HepG2 (cell line): ENCODE measurements around the gene CCL23. TPM values are rescaled to one million over a fixed set of nuclear protein-coding genes. Genes with fewer than 3 reads are reported as not detected.

Experiments used
- ATAD3A ChIP-seq: sonication (generic); formaldehyde crosslinking; IDR thresholded peaks from 2 replicates; pipeline ENCODE4 v1.4.0; 2020; ENCODE audit warnings: missing genetic modification reagents
- CBX2 ChIP-seq, 2 experiments: fragments of 200-600 bp in 1 of 2; sonication (generic); formaldehyde crosslinking in 1 of 2; IDR thresholded peaks; 2 replicates each; pipeline versions ENCODE4 v1.7.0 to v1.8.1; 2018 to 2022; ENCODE audit warnings: low read depth in 2 of 2, low read length in 1 of 2, mild to moderate bottlenecking in 1 of 2, missing genetic modification reagents in 1 of 2
- DPF2 ChIP-seq: sonication (generic); formaldehyde crosslinking; IDR thresholded peaks from 2 replicates; pipeline ENCODE4 v1.4.0; 2020; ENCODE audit warnings: mild to moderate bottlenecking, low read depth, missing genetic modification reagents, borderline replicate concordance
- HDAC6 ChIP-seq: fragments of 200-600 bp; sonication (generic); IDR thresholded peaks from 2 replicates; pipeline ENCODE4 v1.7.0; 2017; ENCODE audit warnings: mild to moderate bottlenecking, antibody characterized with exemption, low read length, low read depth
- JUNB ChIP-seq: sonication (generic); formaldehyde crosslinking; IDR thresholded peaks from 2 replicates; pipeline ENCODE4 v1.8.0; 2022; ENCODE audit warnings: missing genetic modification reagents, mild to moderate bottlenecking, borderline replicate concordance
- MAFG ChIP-seq: sonication (generic); formaldehyde crosslinking; IDR thresholded peaks from 2 replicates; pipeline ENCODE4 v1.5.1; 2020; ENCODE audit warnings: mild to moderate bottlenecking, missing genetic modification reagents
- MBNL3 ChIP-seq: fragments of 250-450 bp; sonication (Bioruptor Pico); conservative IDR thresholded peaks from 2 replicates; pipeline ENCODE4 v1.8.0; 2022; ENCODE audit warnings: mild to moderate bottlenecking, inconsistent platforms
- MTA3 ChIP-seq: sonication (generic); formaldehyde crosslinking; IDR thresholded peaks from 2 replicates; pipeline ENCODE4 v1.4.0; 2020; ENCODE audit warnings: missing genetic modification reagents
- NCOA1 ChIP-seq: sonication (generic); formaldehyde crosslinking; IDR thresholded peaks from 2 replicates; pipeline ENCODE4 v1.9.0; 2021; ENCODE audit warnings: missing genetic modification reagents
- PITX1 ChIP-seq: sonication (generic); formaldehyde crosslinking; IDR thresholded peaks from 2 replicates; pipeline ENCODE4 v1.5.1; 2020; ENCODE audit warnings: mild to moderate bottlenecking, missing genetic modification reagents
- PRDM15 ChIP-seq: sonication (generic); formaldehyde crosslinking; IDR thresholded peaks from 2 replicates; pipeline ENCODE4 v1.4.0; 2020; ENCODE audit warnings: missing genetic modification reagents
- RORA ChIP-seq: sonication (generic); formaldehyde crosslinking; IDR thresholded peaks from 2 replicates; pipeline ENCODE4 v1.5.0; 2020; ENCODE audit warnings: mild to moderate bottlenecking, missing genetic modification reagents, moderate library complexity
- SP2 ChIP-seq: sonication (generic); formaldehyde crosslinking; IDR thresholded peaks from 2 replicates; pipeline ENCODE4 v1.5.1; 2020; ENCODE audit warnings: mild to moderate bottlenecking, missing genetic modification reagents
- SP4 ChIP-seq: sonication (generic); formaldehyde crosslinking; IDR thresholded peaks from 2 replicates; pipeline ENCODE4 v1.8.1; 2023; ENCODE audit warnings: mild to moderate bottlenecking, missing genetic modification reagents
- SRSF9 ChIP-seq: fragments of 200-400 bp; formaldehyde crosslinking; IDR thresholded peaks from 2 replicates; pipeline ENCODE4 v1.6.1; 2018; ENCODE audit warnings: borderline replicate concordance, mild to moderate bottlenecking, low read depth, low read length; ENCODE audit not compliant: insufficient read depth, poor library complexity, severe bottlenecking
- TBP ChIP-seq: sonication (generic); formaldehyde crosslinking; IDR thresholded peaks from 2 replicates; pipeline ENCODE4 v1.5.0; 2020; ENCODE audit warnings: missing genetic modification reagents
- TGIF2 ChIP-seq: IDR thresholded peaks from 2 replicates; pipeline ENCODE4 v1.6.1; 2016; ENCODE audit warnings: control low read depth, missing compliant biosample characterization
- ZFP1 ChIP-seq: IDR thresholded peaks from 2 replicates; pipeline ENCODE4 v1.6.1; 2016
- ZKSCAN8 ChIP-seq: IDR thresholded peaks from 2 replicates; pipeline ENCODE4 v1.6.1; 2016; ENCODE audit warnings: borderline replicate concordance, missing genetic modification reagents, missing compliant biosample characterization
- ZNF460 ChIP-seq: sonication (generic); formaldehyde crosslinking; IDR thresholded peaks from 2 replicates; pipeline ENCODE4 v1.5.1; 2020; ENCODE audit warnings: missing genetic modification reagents, mild to moderate bottlenecking, borderline replicate concordance
- ZNF740 ChIP-seq: sonication (generic); formaldehyde crosslinking; IDR thresholded peaks from 2 replicates; pipeline ENCODE4 v1.4.0; 2020; ENCODE audit warnings: missing genetic modification reagents
- ZNF746 ChIP-seq: sonication (generic); formaldehyde crosslinking; IDR thresholded peaks from 2 replicates; pipeline ENCODE4 v1.8.0; 2022; ENCODE audit warnings: mild to moderate bottlenecking, missing genetic modification reagents
- ZNF800 ChIP-seq: sonication (generic); formaldehyde crosslinking; IDR thresholded peaks from 2 replicates; pipeline ENCODE4 v1.4.0; 2020; ENCODE audit warnings: missing genetic modification reagents
- ZSCAN20 ChIP-seq: sonication (generic); formaldehyde crosslinking; IDR thresholded peaks from 2 replicates; pipeline ENCODE4 v1.4.0; 2020; ENCODE audit warnings: missing genetic modification reagents, mild to moderate bottlenecking, borderline replicate concordance
- ZSCAN22 ChIP-seq: sonication (generic); formaldehyde crosslinking; IDR thresholded peaks from 2 replicates; pipeline ENCODE4 v1.4.0; 2020; ENCODE audit warnings: mild to moderate bottlenecking, missing genetic modification reagents
- polyA plus RNA-seq, 8 experiments: library from polyadenylated mRNA; depleted of rRNA in 3 of 8; stranded (reverse) in 7 of 8; unstranded in 1 of 8; fragments of >200 nt; fragmentation: Illumina TruSeq in 4 of 8; extraction: Trizol in 4 of 8; gene quantifications; 2 replicates each; pipeline versions ENCODE4 v1.2.1 to v1.2.3, GENCODE V29; 2011 to 2016; ENCODE audit warnings: low read depth in 4 of 8, missing spikeins in 1 of 8, mixed read lengths in 1 of 8; ENCODE audit not compliant: insufficient read depth in 1 of 8
- total RNA-seq, 5 experiments: library from RNA; depleted of rRNA; stranded (reverse); fragments of >200 nt; fragmentation: Illumina TruSeq; extraction: Trizol; gene quantifications; 2 replicates each; pipeline ENCODE4 v1.2.3, GENCODE V29; 2016; ENCODE audit warnings: low read depth in 1 of 5

Gene CCL23
- total and polyA plus RNA-seq, 2 of the 13 experiments (the other 11 are each of a cell fraction or from before 2014, with no cell fraction given): not detected

- no peak; the same call in 1 of the 2 replicates for TF ChIP-seq JUNB (CRISPR knock-in tag)
- no peak for TF ChIP-seq SRSF9
- TF ChIP-seq ZSCAN22 (CRISPR knock-in tag): no peak
- TF ChIP-seq ZFP1 (CRISPR knock-in tag): peak; percentile 87
- TF ChIP-seq MBNL3 (CRISPR knock-in tag): no peak
- no peak for TF ChIP-seq TBP (CRISPR knock-in tag)
- no peak for TF ChIP-seq MTA3 (CRISPR knock-in tag)
- TF ChIP-seq RORA: no peak
- TF ChIP-seq CBX2 (IDR thresholded peaks at IDR 0.05; ENCODE audit: low read depth, low read length): no peak
- no peak for TF ChIP-seq CBX2 (CRISPR knock-in tag; IDR thresholded peaks at IDR 0.05; ENCODE audit: low read depth)
- no peak for TF ChIP-seq ZNF800
- TF ChIP-seq TGIF2 (CRISPR knock-in tag): no peak
- TF ChIP-seq SP4 (CRISPR knock-in tag): no peak; the same call in 1 of the 2 replicates
- no peak for TF ChIP-seq ZNF740 (CRISPR knock-in tag)
- TF ChIP-seq PITX1 (CRISPR knock-in tag): peak; percentile 97
- peak; percentile 75; the same call in 1 of the 2 replicates for TF ChIP-seq ZKSCAN8 (CRISPR knock-in tag)
- peak; percentile 58; the same call in 1 of the 2 replicates for TF ChIP-seq ZNF460
- no peak for TF ChIP-seq SP2 (CRISPR knock-in tag)
- peak; percentile 94 for TF ChIP-seq ZNF746
- TF ChIP-seq NCOA1 (CRISPR knock-in tag): peak; percentile 96
- TF ChIP-seq ATAD3A: no peak
- TF ChIP-seq DPF2 (CRISPR knock-in tag): peak; percentile 98
- TF ChIP-seq MAFG (CRISPR knock-in tag): no peak
- peak; percentile 89 for TF ChIP-seq PRDM15 (CRISPR knock-in tag)
- TF ChIP-seq ZSCAN20 (CRISPR knock-in tag): no peak
- TF ChIP-seq HDAC6: no peak
These were observed 44.2 kb downstream of the CCL23 start (continued) for GRCh38 chr17:35973333-35974260.
